22Rv1 (cell line): Measurements from ENCODE around the gene TAS1R1.

Experiments
- CTCF ChIP-seq: fragments of 450-650 bp; IDR thresholded peaks from 2 replicates; pipeline ENCODE4 v1.5.1; 2017; ENCODE audit warnings: mild to moderate bottlenecking
- ZFX ChIP-seq: fragments of 450-650 bp; IDR thresholded peaks from 2 replicates; pipeline ENCODE4 v1.6.1; 2017; ENCODE audit warnings: antibody characterized with exemption, borderline replicate concordance

- TF ChIP-seq CTCF (no peak), ZFX (no peak)
These were observed 48.1 kb upstream of the TAS1R1 start for GRCh38 chr1:6507037-6507428.
